Neural progenitor cell (in vitro differentiated cells): ENCODE measurements around the gene CMTM1.

Source experiments
- EZH2 ChIP-seq: fragments of 200-600 bp; sonication (generic); IDR thresholded peaks from 2 replicates; pipeline ENCODE4 v1.6.1; 2017; ENCODE audit warnings: antibody characterized with exemption, mild to moderate bottlenecking, moderate library complexity
- EZH2phosphoT487 ChIP-seq: fragments of 200-600 bp; sonication (generic); IDR thresholded peaks from 2 replicates; pipeline ENCODE4 v1.6.1; 2017; ENCODE audit warnings: antibody characterized with exemption
- TF ChIP-seq, protein P1 (sequence below): fragments of 200-600 bp; sonication (generic); IDR thresholded peaks from 2 replicates; pipeline ENCODE4 v1.5.1; 2017; ENCODE audit warnings: antibody characterized with exemption, mild to moderate bottlenecking

DNA sequence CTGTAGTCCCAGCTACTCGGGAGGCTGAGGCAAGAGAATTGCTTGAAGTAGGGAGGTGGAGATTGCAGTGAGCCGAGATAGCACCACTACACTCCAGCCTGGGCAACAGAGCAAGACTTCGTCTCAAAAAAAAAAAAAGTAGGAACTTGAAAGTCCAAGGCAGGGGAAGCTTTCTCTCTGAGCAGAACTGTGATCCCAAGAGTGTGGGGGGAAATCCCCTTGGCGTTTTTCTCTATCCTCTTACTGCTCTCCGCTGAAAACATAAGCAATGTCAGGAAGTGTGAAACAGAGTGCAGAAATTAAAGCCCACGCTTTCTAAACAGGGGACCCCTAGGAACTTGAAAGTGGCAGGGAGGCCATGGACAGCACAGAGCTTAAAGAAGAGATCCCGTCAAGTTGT lies 28.5 kb downstream of the CMTM1 start:
- TF ChIP-seq, protein P1, sequence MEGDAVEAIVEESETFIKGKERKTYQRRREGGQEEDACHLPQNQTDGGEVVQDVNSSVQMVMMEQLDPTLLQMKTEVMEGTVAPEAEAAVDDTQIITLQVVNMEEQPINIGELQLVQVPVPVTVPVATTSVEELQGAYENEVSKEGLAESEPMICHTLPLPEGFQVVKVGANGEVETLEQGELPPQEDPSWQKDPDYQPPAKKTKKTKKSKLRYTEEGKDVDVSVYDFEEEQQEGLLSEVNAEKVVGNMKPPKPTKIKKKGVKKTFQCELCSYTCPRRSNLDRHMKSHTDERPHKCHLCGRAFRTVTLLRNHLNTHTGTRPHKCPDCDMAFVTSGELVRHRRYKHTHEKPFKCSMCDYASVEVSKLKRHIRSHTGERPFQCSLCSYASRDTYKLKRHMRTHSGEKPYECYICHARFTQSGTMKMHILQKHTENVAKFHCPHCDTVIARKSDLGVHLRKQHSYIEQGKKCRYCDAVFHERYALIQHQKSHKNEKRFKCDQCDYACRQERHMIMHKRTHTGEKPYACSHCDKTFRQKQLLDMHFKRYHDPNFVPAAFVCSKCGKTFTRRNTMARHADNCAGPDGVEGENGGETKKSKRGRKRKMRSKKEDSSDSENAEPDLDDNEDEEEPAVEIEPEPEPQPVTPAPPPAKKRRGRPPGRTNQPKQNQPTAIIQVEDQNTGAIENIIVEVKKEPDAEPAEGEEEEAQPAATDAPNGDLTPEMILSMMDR: no peak
- TF ChIP-seq EZH2: no peak
- TF ChIP-seq EZH2phosphoT487: no peak
